Lung (tissue), 12 donors: ENCODE data around the gene NELL2. TPM values are rescaled to one million over a fixed set of nuclear protein-coding genes. Genes with fewer than 3 reads are reported as not detected.
"Not testable (repeated sequence)": the region's sequence is repeated elsewhere in the genome, so short reads cannot be mapped to it uniquely, and the experiment has no call there.

Source experiments
- ATAC-seq: fragments of 200-7000 bp; cut with Tn5 transposase; one replicate; pipeline ENCODE4 v1.9.1; 2020; ENCODE audit warnings: moderate number of reproducible peaks; ENCODE audit not compliant: insufficient read depth, low FRiP score
- DNase-seq, 3 donors: peaks; one replicate each; pipeline ENCODE4 v3.0.0-alpha.2; 2013 to 2017
- H3K27ac ChIP-seq, 2 donors: one replicate each; pipeline ENCODE4 v1.5.1; 2013; ENCODE audit warnings: mild to moderate bottlenecking in 2 of 2, moderate library complexity in 2 of 2, control low read depth in 1 of 2, inconsistent platforms in 1 of 2, low read depth in 1 of 2, low read length in 1 of 2
- H3K27me3 ChIP-seq, 3 donors: one replicate each; pipeline ENCODE4 v1.5.1; 2013; ENCODE audit warnings: low read length in 2 of 3; ENCODE audit not compliant: control insufficient read depth in 3 of 3, insufficient read depth in 3 of 3
- H3K36me3 ChIP-seq, 4 donors: one replicate each; pipeline ENCODE4 v1.5.1; 2013; ENCODE audit warnings: low read length in 4 of 4, mild to moderate bottlenecking in 1 of 4, moderate library complexity in 1 of 4; ENCODE audit not compliant: control insufficient read depth in 4 of 4, insufficient read depth in 4 of 4
- H3K4me1 ChIP-seq, 5 donors: one replicate each; pipeline ENCODE4 v1.5.1; 2013; ENCODE audit warnings: low read length in 5 of 5, mild to moderate bottlenecking in 2 of 5, moderate library complexity in 1 of 5; ENCODE audit not compliant: control insufficient read depth in 5 of 5, insufficient read depth in 5 of 5
- H3K4me3 ChIP-seq: one replicate; pipeline ENCODE4 v1.5.1; 2013; ENCODE audit warnings: mild to moderate bottlenecking, control low read depth, moderate library complexity
- H3K9ac ChIP-seq, 2 donors: one replicate each; pipeline ENCODE4 v1.5.1; 2013; ENCODE audit warnings: low read length in 2 of 2, control low read depth in 1 of 2; ENCODE audit not compliant: insufficient read depth in 1 of 2
- H3K9me3 ChIP-seq, 4 donors: one replicate each; pipeline ENCODE4 v1.5.1; 2013; ENCODE audit warnings: low read length in 3 of 4, mild to moderate bottlenecking in 1 of 4, moderate library complexity in 1 of 4; ENCODE audit not compliant: control insufficient read depth in 4 of 4, insufficient read depth in 3 of 4
- CTCF ChIP-seq: IDR thresholded peaks from 2 replicates; pipeline ENCODE4 v1.5.1; 2012; ENCODE audit warnings: mild to moderate bottlenecking; ENCODE audit errors: control extremely low read depth, extremely low read depth
- WGBS, 2 donors: extraction: QIAGEN DNeasy Blood & Tissue Kit; methylation state at CpG; one replicate each; pipeline ENCODE4 v1.1.7; 2013; 5-methylcytosine and 5-hydroxymethylcytosine counted together
- polyA plus RNA-seq, 2 donors: library from polyadenylated mRNA; stranded (reverse); fragments of 200-250 nt; gene quantifications; one replicate each; pipeline ENCODE4 v1.2.1, GENCODE V29; 2013
- total RNA-seq, 2 donors: library from RNA; depleted of rRNA in 1 of 2; stranded (reverse); fragments of >200 nt in 1 of 2; gene quantifications; one replicate each; pipeline ENCODE4 v1.2.1, GENCODE V29; 2014 to 2021
- donor health status: control.
- donor health status: control.
- donor health status: Bipolar disorder and iron deficiency.
- donor health status: healthy.
- donor health status: DM: yes; HTN: yes; CAD: no.

The NELL2 gene
- total and polyA plus RNA-seq, 4 donors: 2.2 to 15.9 (median 8.6) TPM

- no peak for DNase-seq
- WGBS, 2 donors: 80 to 83% methylated on average over 1 of the region's 1 CpG
These were observed 45.5 kb downstream of the NELL2 start for GRCh38 chr12:44830566-44831055.

GRCh38 chr12:44829045-44829444, 47.1 kb downstream of the NELL2 start:
- no peaks in the 10 kb centered on the region for H3K9me3 ChIP-seq
- H3K9ac ChIP-seq: no peak overlapping the region
- no peaks in the 10 kb centered on the region for H3K27me3 ChIP-seq
- no peaks in the 10 kb centered on the region for H3K36me3 ChIP-seq
- TF ChIP-seq CTCF: no peak
- no peak overlapping the region for H3K27ac ChIP-seq
- H3K4me1 ChIP-seq: no peaks in the 10 kb centered on the region
- DNase-seq: no peak
- H3K4me3 ChIP-seq: no peak overlapping the region
- no peak for ATAC-seq
- 76 to 90% methylated on average over 1 of the region's 1 CpG for WGBS, 2 donors

More at GRCh38 chr12:44830566-44831055, 45.5 kb downstream of the NELL2 start:
- Histone ChIP-seq H3K27ac (no peak overlapping the region), H3K4me1 (no peaks in the 10 kb centered on the region), H3K4me3 (no peak overlapping the region), H3K36me3 (no peaks in the 10 kb centered on the region), H3K27me3 (no peaks in the 10 kb centered on the region), H3K9me3 (no peaks in the 10 kb centered on the region), H3K9ac (no peak overlapping the region)
- no peak for TF ChIP-seq CTCF
- no peak for ATAC-seq

GRCh38 chr12:44827832-44828438, 48.2 kb downstream of the NELL2 start:
- no peaks in the 10 kb centered on the region for H3K27me3 ChIP-seq
- DNase-seq (no peak), ATAC-seq (no peak)
- H3K4me3 ChIP-seq: no peak overlapping the region
- no peak overlapping the region for H3K27ac ChIP-seq
- 74 to 87% methylated on average over 3 of the region's 3 CpGs for WGBS, 2 donors
- H3K4me1 ChIP-seq: no peaks in the 10 kb centered on the region
- no peak overlapping the region for H3K9ac ChIP-seq
- no peak for TF ChIP-seq CTCF
- no peaks in the 10 kb centered on the region for H3K9me3 ChIP-seq
- no peaks in the 10 kb centered on the region for H3K36me3 ChIP-seq

- WGBS, 2 donors: 95 to 97% methylated on average over 8 of the region's 8 CpGs
- not testable (repeated sequence) for H3K9ac ChIP-seq, ATAC-seq, H3K4me3 ChIP-seq, H3K36me3 ChIP-seq, H3K4me1 ChIP-seq, H3K27me3 ChIP-seq, DNase-seq, H3K27ac ChIP-seq, H3K9me3 ChIP-seq
These were observed 54.4 kb downstream of the NELL2 start for GRCh38 chr12:44821702-44822101.
